Sigmoid colon (tissue), 4 donors: Measurements from ENCODE around the gene UBAP1L.

Experiments
- POLR2A ChIP-seq, 2 donors: fragments of 450-650 bp; IDR thresholded peaks; one replicate each; pipeline ENCODE4 v1.6.1; 2016; ENCODE audit warnings: antibody characterized with exemption in 2 of 2, mild to moderate bottlenecking in 2 of 2, moderate library complexity in 2 of 2
- POLR2AphosphoS5 ChIP-seq, 4 donors: sonication (generic); formaldehyde crosslinking; IDR thresholded peaks; one replicate each; pipeline ENCODE4 v1.6.1; 2017; ENCODE audit warnings: antibody characterized with exemption in 4 of 4
- TF ChIP-seq, protein P1 (sequence below), 4 experiments: fragments of 450-650 bp in 3 of 4; fragments of 200-600 bp in 1 of 4; IDR thresholded peaks; one replicate each; pipeline ENCODE4 v1.5.1; 2016 to 2019; ENCODE audit warnings: antibody characterized with exemption in 4 of 4, mild to moderate bottlenecking in 3 of 4, moderate library complexity in 2 of 4

GRCh38 chr15:65055201-65055870, 59.7 kb downstream of the UBAP1L start:
- no peak for TF ChIP-seq POLR2A (IDR thresholded peaks at IDR 0.05)
- TF ChIP-seq, protein P1, sequence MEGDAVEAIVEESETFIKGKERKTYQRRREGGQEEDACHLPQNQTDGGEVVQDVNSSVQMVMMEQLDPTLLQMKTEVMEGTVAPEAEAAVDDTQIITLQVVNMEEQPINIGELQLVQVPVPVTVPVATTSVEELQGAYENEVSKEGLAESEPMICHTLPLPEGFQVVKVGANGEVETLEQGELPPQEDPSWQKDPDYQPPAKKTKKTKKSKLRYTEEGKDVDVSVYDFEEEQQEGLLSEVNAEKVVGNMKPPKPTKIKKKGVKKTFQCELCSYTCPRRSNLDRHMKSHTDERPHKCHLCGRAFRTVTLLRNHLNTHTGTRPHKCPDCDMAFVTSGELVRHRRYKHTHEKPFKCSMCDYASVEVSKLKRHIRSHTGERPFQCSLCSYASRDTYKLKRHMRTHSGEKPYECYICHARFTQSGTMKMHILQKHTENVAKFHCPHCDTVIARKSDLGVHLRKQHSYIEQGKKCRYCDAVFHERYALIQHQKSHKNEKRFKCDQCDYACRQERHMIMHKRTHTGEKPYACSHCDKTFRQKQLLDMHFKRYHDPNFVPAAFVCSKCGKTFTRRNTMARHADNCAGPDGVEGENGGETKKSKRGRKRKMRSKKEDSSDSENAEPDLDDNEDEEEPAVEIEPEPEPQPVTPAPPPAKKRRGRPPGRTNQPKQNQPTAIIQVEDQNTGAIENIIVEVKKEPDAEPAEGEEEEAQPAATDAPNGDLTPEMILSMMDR (IDR thresholded peaks at IDR 0.05): no peak
- TF ChIP-seq POLR2AphosphoS5 (IDR thresholded peaks at IDR 0.05): no peak
